MM.1S (cell line): ENCODE data around the gene SEL1L.

ENCODE experiments used
- CTCF ChIP-seq: fragments of 300-600 bp; sonication (generic); IDR thresholded peaks from 2 replicates; pipeline ENCODE4 v1.5.1; 2016; ENCODE audit warnings: antibody characterized with exemption, low read length, mixed read lengths
- EZH2 ChIP-seq: fragments of 300-600 bp; sonication (generic); optimal IDR thresholded peaks from 2 replicates; pipeline ENCODE3; 2017; ENCODE audit warnings: low read depth, mild to moderate bottlenecking, antibody characterized with exemption, low read length, mixed read lengths
- EZH2phosphoT487 ChIP-seq: fragments of 300-600 bp; sonication (generic); IDR thresholded peaks from 2 replicates; pipeline ENCODE4 v1.6.1; 2018; ENCODE audit warnings: antibody characterized with exemption, low read length

GRCh38 chr14:81466854-81467253, 66.8 kb downstream of the SEL1L start:
- TF ChIP-seq CTCF = no peak
- no peak for TF ChIP-seq EZH2phosphoT487
- TF ChIP-seq EZH2 = no peak
